ENCODE data around the gene PSMD1.
A peak's percentile ranks its signal among the peaks of the same experiment; 100 is the strongest.
"Not testable (repeated sequence)": the region's sequence is repeated elsewhere in the genome, so short reads cannot be mapped to it uniquely, and the experiment has no call there.

Gene PSMD1

DNA sequence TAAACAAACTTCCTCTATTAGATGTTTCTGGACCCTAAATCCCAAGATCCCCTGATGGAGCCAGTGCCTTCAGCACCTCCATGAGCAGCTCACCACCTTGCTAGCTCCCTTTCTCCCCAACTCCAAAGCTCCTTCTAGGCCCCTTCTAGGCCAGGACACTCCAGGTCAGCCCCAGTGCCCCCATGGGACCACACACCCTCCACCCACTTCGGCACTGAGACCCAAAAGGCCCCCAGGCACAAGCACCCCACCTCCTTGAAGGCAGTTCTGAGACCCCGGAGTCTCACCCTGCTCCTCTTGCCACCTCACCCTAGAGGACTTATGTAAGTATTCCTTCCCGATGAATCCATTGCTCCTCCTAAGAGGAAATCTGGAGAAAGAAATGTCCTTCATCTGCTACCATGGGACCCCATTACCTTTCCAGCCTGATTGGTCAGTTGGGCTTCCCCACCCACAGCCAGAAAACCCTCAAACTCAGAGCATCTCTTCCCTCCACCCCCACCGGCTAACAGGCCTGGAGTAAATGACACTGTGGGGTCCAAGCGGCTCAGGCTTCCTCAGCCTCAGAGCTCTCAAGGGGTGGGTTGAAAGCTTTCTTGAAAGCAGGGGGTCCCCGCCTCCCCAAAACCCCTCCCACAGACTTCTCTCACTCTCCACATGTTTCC lies 132.0 kb downstream of the PSMD1 start:
- DNase-seq: no peak

GRCh38 chr2:231189171-231189530 lies 132.5 kb downstream of the PSMD1 start:
- DNase-seq: no peak

GRCh38 chr2:231189571-231190495 lies 133.2 kb downstream of the PSMD1 start:
- no peak for DNase-seq

DNA sequence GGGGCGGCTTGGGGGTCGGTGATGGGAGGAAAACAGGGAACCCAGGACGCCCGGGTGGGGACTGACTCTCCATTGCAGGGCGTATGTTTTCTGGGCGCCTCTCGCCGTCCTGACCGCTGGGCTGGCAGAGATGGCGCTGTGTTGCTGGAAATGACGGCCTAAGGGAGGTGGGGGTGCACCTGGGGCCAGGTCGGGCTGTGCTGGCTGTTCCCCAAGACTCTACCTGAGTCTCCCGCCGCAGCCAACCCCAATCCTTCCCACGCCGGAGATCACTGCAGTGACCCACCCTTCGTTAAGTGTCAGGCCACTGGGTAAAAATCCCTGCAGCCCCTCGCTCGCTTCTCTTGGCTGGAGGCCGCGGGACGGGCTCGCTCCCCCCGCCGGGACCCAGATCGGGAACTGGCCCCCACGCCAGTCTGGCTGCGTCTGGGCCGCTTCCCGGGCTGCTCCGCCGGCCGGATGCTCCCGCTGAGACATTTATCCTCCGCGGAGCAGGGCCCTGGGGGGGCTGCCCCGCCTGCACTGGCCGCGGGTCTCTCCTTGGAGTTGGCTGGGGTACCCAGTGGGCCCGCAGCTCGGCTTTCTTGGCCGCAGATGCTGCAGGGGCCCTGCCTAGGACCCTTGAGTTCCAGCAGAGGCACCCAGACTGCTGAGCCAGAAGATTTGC lies 134.0 kb downstream of the PSMD1 start:
- DNase-seq: peak; percentile 42

GRCh38 chr2:231191896-231192872 lies 135.5 kb downstream of the PSMD1 start:
- DNase-seq: peak; percentile 15

GRCh38 chr2:231193216-231193615 lies 136.5 kb downstream of the PSMD1 start:
- DNase-seq: no peak

GRCh38 chr2:231196592-231196991 lies 139.9 kb downstream of the PSMD1 start:
- DNase-seq: no peak

DNA sequence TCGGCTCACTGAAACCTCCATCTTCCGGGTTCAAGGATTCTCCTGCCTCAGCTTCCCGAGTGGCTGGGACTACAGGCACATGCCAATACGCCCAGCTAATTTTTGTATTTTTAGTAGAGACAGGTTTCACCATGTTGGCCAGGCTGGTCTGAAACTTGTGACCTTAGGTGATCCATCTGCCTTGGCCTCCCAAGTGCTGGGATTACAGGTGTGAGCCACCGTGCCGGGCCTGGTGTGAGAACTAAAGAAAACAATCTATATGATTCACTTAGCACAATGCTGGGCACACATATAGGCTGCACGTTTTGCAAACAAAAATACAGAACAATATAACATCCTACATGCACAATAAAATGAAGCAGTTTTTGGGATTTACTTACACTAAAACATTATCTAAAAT lies 140.5 kb downstream of the PSMD1 start:
- DNase-seq: not testable (repeated sequence)

- DNase-seq: peak; percentile 44
Measured at GRCh38 chr2:231197706-231198290, 141.1 kb downstream of the PSMD1 start.

- peak; percentile 89 for DNase-seq
Measured at GRCh38 chr2:231198291-231199173, 141.9 kb downstream of the PSMD1 start, which contains the start of gene ARMC9. Gene ARMC9 (plus strand): TSS chr2:231198631. CDS start chr2:231206239, 7,608 bp downstream.

- DNase-seq: no peak
Measured at GRCh38 chr2:231199219-231199618, 142.6 kb downstream of the PSMD1 start.

DNA sequence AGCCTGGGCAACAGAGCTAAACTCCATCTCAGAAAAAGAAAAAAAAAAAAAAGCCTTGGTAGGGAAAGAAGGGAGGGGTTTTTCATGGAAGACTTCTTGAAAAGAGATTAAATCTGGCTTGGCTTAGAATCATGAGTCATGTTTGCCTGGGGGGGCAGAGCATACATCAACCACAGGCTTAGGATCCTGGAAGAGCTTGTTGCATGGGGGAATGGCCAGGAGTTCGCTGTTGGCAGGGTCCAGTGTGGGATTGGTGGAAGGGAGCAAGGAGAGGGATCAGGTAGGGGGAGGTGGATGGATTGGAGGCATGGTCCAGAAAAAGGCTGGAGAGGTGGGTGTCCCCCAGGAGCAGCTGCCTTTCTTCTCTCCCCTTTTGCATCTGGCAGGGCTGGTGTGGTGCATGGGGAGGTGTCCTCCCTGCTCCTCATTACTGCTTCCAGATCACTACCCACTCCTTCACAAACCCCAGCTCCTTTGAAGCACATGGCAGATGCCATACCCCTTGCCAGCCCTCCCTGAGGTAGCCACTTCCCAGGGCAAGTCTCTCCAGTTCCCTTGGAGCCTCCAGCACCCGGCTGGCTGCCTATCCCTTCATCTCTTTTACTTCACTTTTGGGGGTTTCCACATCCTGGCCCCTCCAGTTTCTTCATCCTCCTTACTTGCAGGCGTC lies 144.3 kb downstream of the PSMD1 start:
- DNase-seq: no peak

DNA sequence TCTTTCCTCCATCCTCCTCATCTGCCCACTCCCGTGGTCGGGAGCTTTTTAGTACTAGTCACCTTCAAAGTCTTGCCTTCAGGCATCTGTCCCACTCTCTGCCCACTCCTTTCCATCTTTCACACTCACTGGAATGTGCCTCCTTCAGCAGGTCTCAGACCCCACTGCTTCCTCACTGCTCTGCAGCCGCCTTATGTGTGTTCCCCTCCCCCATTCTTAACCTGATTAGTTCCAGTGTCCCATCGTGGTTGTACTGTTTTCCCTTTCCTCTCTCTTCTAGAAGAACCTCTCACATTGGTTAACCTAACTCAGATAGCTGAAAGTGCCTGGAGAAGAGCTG lies 144.8 kb downstream of the PSMD1 start:
- no peak for DNase-seq

DNA sequence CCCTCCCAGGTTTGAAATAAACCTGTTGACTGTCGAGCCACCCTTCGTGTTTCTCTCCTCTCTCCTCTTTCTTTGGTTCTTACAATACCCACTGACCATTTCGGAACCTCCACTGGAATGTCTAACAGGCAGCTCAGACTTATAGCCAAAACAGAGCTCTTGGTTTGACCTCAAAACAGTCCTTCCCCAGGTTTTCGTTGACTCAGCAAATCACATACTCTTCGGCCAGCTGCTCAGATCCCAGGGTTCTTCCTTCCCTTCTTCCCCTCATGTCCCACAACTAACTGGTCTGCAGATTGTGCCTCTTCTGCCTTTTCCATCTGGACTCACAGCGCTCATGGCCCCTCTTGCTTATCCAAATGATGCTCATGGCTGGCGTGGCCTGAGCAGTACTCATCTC lies 146.4 kb downstream of the PSMD1 start:
- no peak for DNase-seq

GRCh38 chr2:231204146-231204545 lies 147.5 kb downstream of the PSMD1 start:
- DNase-seq: no peak

DNA sequence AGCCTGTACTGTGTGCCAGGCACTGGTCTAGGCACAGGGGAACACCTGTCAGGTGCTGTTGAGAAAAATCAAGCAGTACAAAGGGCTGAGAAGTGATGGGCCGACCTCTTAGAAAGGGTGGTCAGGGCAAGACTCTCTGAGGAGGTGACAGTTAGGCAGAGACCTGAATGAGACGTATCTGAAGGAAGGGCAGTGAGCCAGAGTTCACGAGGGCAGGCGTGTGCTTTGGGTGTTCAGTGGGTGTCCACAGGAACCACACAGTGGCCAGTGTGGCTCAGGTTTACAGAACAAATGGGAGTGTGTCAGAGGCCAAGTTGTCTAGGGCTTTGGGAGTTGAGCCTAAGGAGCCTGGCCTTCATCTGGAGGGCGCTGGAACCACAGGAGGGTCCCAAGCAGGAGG lies 147.9 kb downstream of the PSMD1 start:
- no peak for DNase-seq

DNA sequence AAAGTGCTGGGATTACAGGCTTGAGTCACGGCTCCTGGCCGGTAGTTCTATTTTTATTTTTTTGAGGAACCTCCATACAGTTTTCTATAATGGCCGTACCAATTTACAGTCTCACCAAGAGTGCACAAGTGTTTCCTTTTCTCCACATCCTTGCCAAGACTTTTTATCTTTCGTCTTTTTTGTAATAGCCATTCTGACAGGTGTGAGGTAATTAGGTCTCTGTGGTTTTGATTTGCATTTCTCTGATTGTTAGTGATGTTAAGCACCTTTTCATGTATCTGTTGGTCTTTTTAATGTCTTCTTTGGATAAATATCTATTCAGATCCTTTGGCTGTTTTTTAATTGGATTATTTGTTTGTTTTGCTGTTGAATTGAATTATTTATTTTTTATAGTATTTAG lies 151.1 kb downstream of the PSMD1 start:
- no peak for DNase-seq

GRCh38 chr2:231210782-231211181 lies 154.1 kb downstream of the PSMD1 start:
- DNase-seq: no peak

GRCh38 chr2:231211486-231211885 lies 154.8 kb downstream of the PSMD1 start:
- no peak for DNase-seq

GRCh38 chr2:231212329-231212845 lies 155.7 kb downstream of the PSMD1 start:
- no peak for DNase-seq

Data from DMS53 (cell line).